ENCODE results near the gene CSMD2.

Gene CSMD2

DNA sequence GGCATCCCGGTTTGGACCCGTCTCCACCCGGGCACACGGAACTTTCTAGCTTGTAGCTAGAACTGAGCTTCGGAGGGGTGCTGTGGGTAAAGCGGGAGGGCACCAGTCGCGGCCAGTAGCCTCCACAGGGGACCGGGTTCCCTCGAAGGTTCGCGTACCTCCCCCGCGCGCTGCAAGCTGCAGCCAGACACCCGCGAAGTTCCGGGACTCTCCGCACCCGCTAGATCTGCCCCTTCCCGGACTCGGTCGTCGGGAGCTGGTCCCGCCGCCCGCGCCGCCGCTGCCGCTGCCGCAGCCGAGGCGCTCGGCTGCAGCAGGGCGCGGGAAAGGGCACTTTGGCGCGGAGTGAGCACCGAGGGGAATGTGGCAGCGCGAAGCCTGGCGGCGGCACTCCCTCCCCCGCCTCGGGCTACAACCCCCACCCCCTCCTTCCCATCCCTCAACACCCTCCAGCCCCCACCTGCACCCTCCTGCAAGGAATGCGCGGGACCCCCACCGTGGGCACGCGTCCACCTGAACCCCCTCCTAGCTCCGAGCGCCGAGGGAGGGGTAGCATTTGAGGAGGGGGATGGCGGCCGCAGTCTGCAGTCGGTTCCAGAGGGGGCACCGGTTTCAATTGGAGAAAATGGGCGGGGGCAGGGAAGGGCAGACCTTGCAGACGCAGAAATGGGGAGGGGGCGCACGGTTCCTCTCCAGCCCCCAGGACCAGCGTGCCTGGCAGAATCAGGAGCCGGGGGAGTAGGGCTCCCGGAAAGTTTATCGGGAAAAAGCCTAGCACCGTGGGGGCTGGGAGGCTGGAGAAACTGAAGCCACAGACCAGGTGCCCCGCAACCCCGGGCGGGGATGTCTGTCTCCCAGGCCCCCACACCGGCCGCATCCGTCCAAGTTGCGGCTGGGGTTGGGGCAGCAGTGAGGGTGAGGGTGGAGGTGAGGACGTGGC lies 968 bp downstream of the CSMD2 start:
- TF ChIP-seq CREB1 (IDR thresholded peaks at IDR 0.05; ENCODE audit: low read depth) (no peak), CEBPB (IDR thresholded peaks at IDR 0.05) (no peak), FOXM1 (IDR thresholded peaks at IDR 0.05; ENCODE audit: borderline replicate concordance, low read depth) (no peak), ZBTB7A (IDR thresholded peaks at IDR 0.05; ENCODE audit: low read depth) (no peak), EP300 (IDR thresholded peaks at IDR 0.05; ENCODE audit: borderline replicate concordance) (no peak)
- TF ChIP-seq, protein P1, sequence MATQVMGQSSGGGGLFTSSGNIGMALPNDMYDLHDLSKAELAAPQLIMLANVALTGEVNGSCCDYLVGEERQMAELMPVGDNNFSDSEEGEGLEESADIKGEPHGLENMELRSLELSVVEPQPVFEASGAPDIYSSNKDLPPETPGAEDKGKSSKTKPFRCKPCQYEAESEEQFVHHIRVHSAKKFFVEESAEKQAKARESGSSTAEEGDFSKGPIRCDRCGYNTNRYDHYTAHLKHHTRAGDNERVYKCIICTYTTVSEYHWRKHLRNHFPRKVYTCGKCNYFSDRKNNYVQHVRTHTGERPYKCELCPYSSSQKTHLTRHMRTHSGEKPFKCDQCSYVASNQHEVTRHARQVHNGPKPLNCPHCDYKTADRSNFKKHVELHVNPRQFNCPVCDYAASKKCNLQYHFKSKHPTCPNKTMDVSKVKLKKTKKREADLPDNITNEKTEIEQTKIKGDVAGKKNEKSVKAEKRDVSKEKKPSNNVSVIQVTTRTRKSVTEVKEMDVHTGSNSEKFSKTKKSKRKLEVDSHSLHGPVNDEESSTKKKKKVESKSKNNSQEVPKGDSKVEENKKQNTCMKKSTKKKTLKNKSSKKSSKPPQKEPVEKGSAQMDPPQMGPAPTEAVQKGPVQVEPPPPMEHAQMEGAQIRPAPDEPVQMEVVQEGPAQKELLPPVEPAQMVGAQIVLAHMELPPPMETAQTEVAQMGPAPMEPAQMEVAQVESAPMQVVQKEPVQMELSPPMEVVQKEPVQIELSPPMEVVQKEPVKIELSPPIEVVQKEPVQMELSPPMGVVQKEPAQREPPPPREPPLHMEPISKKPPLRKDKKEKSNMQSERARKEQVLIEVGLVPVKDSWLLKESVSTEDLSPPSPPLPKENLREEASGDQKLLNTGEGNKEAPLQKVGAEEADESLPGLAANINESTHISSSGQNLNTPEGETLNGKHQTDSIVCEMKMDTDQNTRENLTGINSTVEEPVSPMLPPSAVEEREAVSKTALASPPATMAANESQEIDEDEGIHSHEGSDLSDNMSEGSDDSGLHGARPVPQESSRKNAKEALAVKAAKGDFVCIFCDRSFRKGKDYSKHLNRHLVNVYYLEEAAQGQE (IDR thresholded peaks at IDR 0.05; ENCODE audit: low read depth) = no peak
- TF ChIP-seq, protein P2, sequence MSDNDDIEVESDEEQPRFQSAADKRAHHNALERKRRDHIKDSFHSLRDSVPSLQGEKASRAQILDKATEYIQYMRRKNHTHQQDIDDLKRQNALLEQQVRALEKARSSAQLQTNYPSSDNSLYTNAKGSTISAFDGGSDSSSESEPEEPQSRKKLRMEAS (IDR thresholded peaks at IDR 0.05) = no peak

DNA sequence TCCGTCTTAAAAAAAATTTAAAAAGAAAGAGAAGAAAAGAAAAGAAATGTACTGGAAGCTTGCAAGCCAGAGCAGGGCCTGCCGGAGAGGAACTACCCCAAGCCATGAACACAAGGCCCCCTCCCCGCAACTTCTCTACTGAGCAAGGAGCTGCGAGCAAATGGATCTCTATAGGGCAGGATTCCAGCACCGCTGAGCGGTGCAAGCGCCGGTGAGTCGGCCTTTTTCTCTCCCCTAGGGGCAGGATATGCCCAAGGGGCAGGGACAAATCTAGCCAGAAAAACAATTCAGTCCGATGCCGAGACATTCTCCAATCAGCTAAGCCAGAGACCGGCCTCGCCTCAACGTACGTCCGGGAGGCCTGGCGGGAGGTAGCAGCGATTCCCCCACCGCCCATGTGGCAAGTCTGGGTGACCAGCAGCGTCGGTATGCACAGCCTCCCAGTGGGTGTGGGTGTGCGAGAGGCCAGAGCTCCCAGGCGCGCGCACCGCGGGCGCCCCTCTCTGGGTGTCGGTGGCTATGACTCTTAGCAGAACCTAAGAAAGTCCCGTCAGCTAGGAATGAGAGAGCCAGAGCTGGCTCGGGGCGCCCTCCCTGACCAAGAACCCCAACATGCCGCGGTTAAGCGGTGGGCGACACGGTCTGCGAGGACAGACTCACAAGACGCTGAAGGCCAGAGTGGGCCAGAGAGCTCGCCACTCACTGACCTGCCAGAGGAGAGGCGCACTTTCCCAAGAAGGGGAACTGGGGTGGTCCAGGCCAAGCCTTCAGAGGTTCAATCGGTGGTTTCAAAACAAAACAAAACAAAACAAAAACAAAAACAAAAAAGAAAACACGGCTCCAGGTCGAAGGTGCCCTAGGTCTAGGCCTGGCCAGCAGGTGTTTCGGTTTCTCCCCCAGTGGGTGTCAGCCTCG lies 1.9 kb downstream of the CSMD2 start:
- TF ChIP-seq TAF1 (IDR thresholded peaks at IDR 0.05; ENCODE audit: low read depth) (no peak), FOXM1 (IDR thresholded peaks at IDR 0.05; ENCODE audit: borderline replicate concordance, low read depth) (no peak), CEBPB (IDR thresholded peaks at IDR 0.05) (no peak), YY1 (IDR thresholded peaks at IDR 0.05; ENCODE audit: low read depth) (no peak), RAD21 (IDR thresholded peaks at IDR 0.05; ENCODE audit: low read depth) (no peak), NFIC (IDR thresholded peaks at IDR 0.05) (no peak), TCF12 (IDR thresholded peaks at IDR 0.05; ENCODE audit: low read depth) (no peak), EP300 (IDR thresholded peaks at IDR 0.05; ENCODE audit: borderline replicate concordance) (no peak), EGR1 (IDR thresholded peaks at IDR 0.05) (no peak), ZBTB7A (IDR thresholded peaks at IDR 0.05; ENCODE audit: low read depth) (no peak), CREB1 (IDR thresholded peaks at IDR 0.05; ENCODE audit: low read depth) (no peak)
- TF ChIP-seq, protein P1 (IDR thresholded peaks at IDR 0.05; ENCODE audit: low read depth) = no peak

DNA sequence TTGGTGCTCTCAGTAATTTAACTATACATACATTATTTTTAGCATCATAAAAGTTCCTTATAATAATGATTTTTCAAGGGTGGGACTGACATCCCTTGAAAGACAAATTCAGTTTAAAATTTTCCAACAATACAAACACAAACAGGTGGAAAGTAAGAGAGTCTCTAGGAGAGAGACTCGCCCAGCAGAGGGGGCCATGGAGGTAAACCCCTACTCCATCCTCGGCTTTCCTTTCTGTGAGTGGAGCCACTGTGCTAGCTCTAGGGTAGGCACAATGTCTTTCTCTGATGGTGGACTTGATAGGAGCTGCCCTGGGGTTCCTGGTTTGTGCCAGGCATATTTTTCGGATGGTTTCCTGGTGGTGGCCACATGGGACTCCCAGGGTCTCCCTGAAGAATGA lies 8.3 kb downstream of the CSMD2 start:
- TF ChIP-seq YY1 (IDR thresholded peaks at IDR 0.05; ENCODE audit: low read depth) (no peak), TCF12 (IDR thresholded peaks at IDR 0.05; ENCODE audit: low read depth) (no peak), ZBTB7A (IDR thresholded peaks at IDR 0.05; ENCODE audit: low read depth) (no peak), EGR1 (IDR thresholded peaks at IDR 0.05) (no peak), NFIC (IDR thresholded peaks at IDR 0.05) (no peak), EP300 (IDR thresholded peaks at IDR 0.05; ENCODE audit: borderline replicate concordance) (no peak), TEAD4 (IDR thresholded peaks at IDR 0.05) (no peak)
- TF ChIP-seq, protein P1 (IDR thresholded peaks at IDR 0.05; ENCODE audit: low read depth) = no peak
- TF ChIP-seq, protein P2 (IDR thresholded peaks at IDR 0.05) = no peak

DNA sequence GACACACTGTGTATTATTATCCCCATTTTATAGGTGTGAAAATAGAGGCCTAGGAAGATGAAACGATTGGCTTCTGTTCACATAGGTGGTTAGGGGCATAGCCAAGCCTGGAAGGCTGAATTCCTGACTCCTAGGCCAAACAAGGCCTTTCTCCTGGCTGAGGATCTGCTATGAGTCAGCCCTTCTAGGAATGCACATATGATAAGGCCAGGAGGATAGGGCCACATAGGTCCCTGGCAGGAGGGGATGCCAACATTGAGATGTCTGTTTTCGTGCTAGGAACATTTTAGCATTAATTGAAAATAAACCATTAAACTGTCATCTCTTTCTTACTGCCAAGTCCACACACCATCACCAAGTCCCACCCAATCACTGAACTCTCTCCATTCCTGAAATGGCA lies 9.2 kb downstream of the CSMD2 start:
- TF ChIP-seq TEAD4 (IDR thresholded peaks at IDR 0.05) (no peak), ZBTB7A (IDR thresholded peaks at IDR 0.05; ENCODE audit: low read depth) (no peak), EP300 (IDR thresholded peaks at IDR 0.05; ENCODE audit: borderline replicate concordance) (no peak), EGR1 (IDR thresholded peaks at IDR 0.05) (no peak), FOXM1 (IDR thresholded peaks at IDR 0.05; ENCODE audit: borderline replicate concordance, low read depth) (no peak), NFIC (IDR thresholded peaks at IDR 0.05) (no peak), RAD21 (IDR thresholded peaks at IDR 0.05; ENCODE audit: low read depth) (no peak), CREB1 (IDR thresholded peaks at IDR 0.05; ENCODE audit: low read depth) (no peak), CEBPB (IDR thresholded peaks at IDR 0.05) (no peak), TAF1 (IDR thresholded peaks at IDR 0.05; ENCODE audit: low read depth) (no peak), YY1 (IDR thresholded peaks at IDR 0.05; ENCODE audit: low read depth) (no peak), TCF12 (IDR thresholded peaks at IDR 0.05; ENCODE audit: low read depth) (no peak)
- TF ChIP-seq, protein P1 (IDR thresholded peaks at IDR 0.05; ENCODE audit: low read depth) = no peak
- TF ChIP-seq, protein P2 (IDR thresholded peaks at IDR 0.05) = no peak
- TF ChIP-seq, protein P3, sequence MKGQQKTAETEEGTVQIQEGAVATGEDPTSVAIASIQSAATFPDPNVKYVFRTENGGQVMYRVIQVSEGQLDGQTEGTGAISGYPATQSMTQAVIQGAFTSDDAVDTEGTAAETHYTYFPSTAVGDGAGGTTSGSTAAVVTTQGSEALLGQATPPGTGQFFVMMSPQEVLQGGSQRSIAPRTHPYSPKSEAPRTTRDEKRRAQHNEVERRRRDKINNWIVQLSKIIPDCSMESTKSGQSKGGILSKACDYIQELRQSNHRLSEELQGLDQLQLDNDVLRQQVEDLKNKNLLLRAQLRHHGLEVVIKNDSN (IDR thresholded peaks at IDR 0.05) = no peak
